ENCODE measurements around the gene XPO6. TPM values are rescaled to one million over a fixed set of nuclear protein-coding genes. Genes with fewer than 3 reads are reported as not detected.

The XPO6 gene
- total and polyA plus RNA-seq, 8 donors: 75.7 to 155 (median 80.1) TPM

DNA sequence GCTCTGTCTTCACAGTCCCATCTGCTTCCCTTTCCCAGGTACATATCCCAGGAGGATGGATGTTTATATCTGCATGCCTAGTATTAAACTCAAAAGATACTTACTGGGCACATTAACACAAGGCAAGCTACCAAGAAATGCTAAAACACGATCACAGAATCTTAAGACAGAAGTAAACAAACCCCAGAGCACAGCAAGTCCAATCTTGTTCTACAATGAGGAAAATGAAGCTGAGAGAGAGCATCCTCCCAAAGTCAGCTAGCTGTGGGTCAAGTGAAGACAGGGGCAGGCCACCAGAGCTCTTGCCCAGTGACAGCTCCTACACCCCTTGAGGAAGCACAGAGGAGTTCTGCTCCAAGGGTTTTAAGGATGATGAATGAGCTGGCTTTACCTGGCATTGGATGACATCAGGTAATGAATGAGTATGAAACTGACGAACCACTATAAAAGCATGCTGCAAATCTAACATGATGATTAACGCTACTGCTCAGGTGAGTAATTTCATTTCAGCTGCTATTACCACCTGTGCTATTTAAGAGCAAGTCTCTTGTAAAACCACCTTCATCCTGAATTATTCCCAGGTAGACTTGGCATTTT is 20.3 kb downstream of the XPO6 start:
- TF ChIP-seq, protein P1, sequence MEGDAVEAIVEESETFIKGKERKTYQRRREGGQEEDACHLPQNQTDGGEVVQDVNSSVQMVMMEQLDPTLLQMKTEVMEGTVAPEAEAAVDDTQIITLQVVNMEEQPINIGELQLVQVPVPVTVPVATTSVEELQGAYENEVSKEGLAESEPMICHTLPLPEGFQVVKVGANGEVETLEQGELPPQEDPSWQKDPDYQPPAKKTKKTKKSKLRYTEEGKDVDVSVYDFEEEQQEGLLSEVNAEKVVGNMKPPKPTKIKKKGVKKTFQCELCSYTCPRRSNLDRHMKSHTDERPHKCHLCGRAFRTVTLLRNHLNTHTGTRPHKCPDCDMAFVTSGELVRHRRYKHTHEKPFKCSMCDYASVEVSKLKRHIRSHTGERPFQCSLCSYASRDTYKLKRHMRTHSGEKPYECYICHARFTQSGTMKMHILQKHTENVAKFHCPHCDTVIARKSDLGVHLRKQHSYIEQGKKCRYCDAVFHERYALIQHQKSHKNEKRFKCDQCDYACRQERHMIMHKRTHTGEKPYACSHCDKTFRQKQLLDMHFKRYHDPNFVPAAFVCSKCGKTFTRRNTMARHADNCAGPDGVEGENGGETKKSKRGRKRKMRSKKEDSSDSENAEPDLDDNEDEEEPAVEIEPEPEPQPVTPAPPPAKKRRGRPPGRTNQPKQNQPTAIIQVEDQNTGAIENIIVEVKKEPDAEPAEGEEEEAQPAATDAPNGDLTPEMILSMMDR (IDR thresholded peaks at IDR 0.05): no peak
- H3K9me3 ChIP-seq: no peaks in the 10 kb centered on the region
- DNase-seq: no peak
- intact Hi-C loops (cut with DNase I): no loop called here
- no peak for ATAC-seq
- H3K27me3 ChIP-seq: no peaks in the 10 kb centered on the region
- H3K4me3 ChIP-seq: no peak overlapping the region
- peaks cover 0 to 18% of the 10 kb centered on the region in 2 donors for H3K36me3 ChIP-seq
- peaks cover 11 to 76% of the 10 kb centered on the region in 2 donors for H3K4me1 ChIP-seq
- no peak overlapping the region for H3K27ac ChIP-seq

DNA sequence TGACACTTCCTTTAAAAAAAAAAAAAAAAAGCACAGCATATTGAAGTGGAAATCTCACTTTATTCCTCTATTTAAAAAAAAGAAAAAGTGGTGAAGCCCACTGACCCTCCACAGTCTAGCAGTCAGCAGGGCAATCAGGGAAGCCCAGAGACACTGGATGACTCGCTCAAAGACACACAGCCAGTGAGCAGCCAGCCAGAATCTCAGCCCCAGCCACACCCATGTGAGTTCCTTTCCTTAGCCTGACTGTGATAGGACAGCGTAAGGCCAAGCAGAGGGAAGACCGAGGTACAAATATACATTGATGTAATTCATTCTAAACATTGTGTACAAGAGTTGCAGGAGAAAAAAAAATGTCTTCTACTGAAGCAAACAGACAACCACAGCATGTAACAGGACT is 22.5 kb downstream of the XPO6 start:
- Histone ChIP-seq H3K9me3 (no peaks in the 10 kb centered on the region), H3K4me1 (peaks cover 5 to 62% of the 10 kb centered on the region in 2 donors), H3K36me3 (peaks cover 0 to 5% of the 10 kb centered on the region in 2 donors), H3K27ac (peak overlapping the region in 1 of 2 donors; percentile 78), H3K27me3 (no peaks in the 10 kb centered on the region), H3K4me3 (no peak overlapping the region)
- intact Hi-C loops (cut with DNase I): no loop called here
- ATAC-seq: peak; percentile 56
- DNase-seq: no peak
- TF ChIP-seq, protein P1 (IDR thresholded peaks at IDR 0.05): no peak

GRCh38 chr16:28188085-28188916 is 23.5 kb downstream of the XPO6 start:
- no peak for DNase-seq
- Histone ChIP-seq H3K27ac (peak overlapping the region in 1 of 2 donors; percentile 78), H3K36me3 (peaks cover 0 to 5% of the 10 kb centered on the region in 2 donors)

GRCh38 chr16:28187595-28188004 is 24.2 kb downstream of the XPO6 start:
- H3K27me3 ChIP-seq: no peaks in the 10 kb centered on the region
- ATAC-seq (peak; percentile 43), DNase-seq (no peak)
- TF ChIP-seq, protein P1 (IDR thresholded peaks at IDR 0.05): no peak
- H3K9me3 ChIP-seq: no peaks in the 10 kb centered on the region
- peaks cover 0 to 58% of the 10 kb centered on the region in 2 donors for H3K4me1 ChIP-seq
- peaks cover 0 to 5% of the 10 kb centered on the region in 2 donors for H3K36me3 ChIP-seq
- intact Hi-C loops (cut with DNase I): no loop called here
- no peak overlapping the region for H3K4me3 ChIP-seq
- H3K27ac ChIP-seq: peak overlapping the region in 1 of 2 donors; percentile 78

More at GRCh38 chr16:28188085-28188916, 23.5 kb downstream of the XPO6 start:
- H3K4me3 ChIP-seq: no peak overlapping the region
- H3K4me1 ChIP-seq: peaks cover 0 to 58% of the 10 kb centered on the region in 2 donors
- ATAC-seq: peak; percentile 50
- intact Hi-C loops (cut with DNase I): no loop called here
- no peaks in the 10 kb centered on the region for H3K27me3 ChIP-seq
- H3K9me3 ChIP-seq: no peaks in the 10 kb centered on the region
- TF ChIP-seq, protein P1 (IDR thresholded peaks at IDR 0.05): no peak

- ATAC-seq (no peak), DNase-seq (no peak)
- peaks cover 0 to 5% of the 10 kb centered on the region in 2 donors for H3K36me3 ChIP-seq
- H3K9me3 ChIP-seq: no peaks in the 10 kb centered on the region
- H3K4me1 ChIP-seq: peaks cover 3 to 61% of the 10 kb centered on the region in 2 donors
- intact Hi-C loops (cut with DNase I): no loop called here
- H3K27ac ChIP-seq: no peak overlapping the region
- H3K4me3 ChIP-seq: no peak overlapping the region
- TF ChIP-seq, protein P1 (IDR thresholded peaks at IDR 0.05): no peak
- H3K27me3 ChIP-seq: no peaks in the 10 kb centered on the region
These were observed 25.0 kb downstream of the XPO6 start for GRCh38 chr16:28186752-28187151.
